Chondrocyte (in vitro differentiated cells): ENCODE results near the gene SERPINE3. TPM values are rescaled to one million over a fixed set of nuclear protein-coding genes. Genes with fewer than 3 reads are reported as not detected.

Experiments used
- DNase-seq: peaks from one replicate; pipeline ENCODE4 v3.0.0; 2021; ENCODE audit warnings: mixed read lengths, low spot score
- H3K27ac Mint-ChIP-seq: one replicate; pipeline ENCODE4 v1.8.0; 2021; ENCODE audit warnings: mild to moderate bottlenecking, moderate library complexity, mixed read lengths; ENCODE audit not compliant: unreplicated experiment
- H3K27me3 Mint-ChIP-seq: 2 replicates; pipeline ENCODE4 v1.8.0; 2021; ENCODE audit warnings: low read depth, mixed read lengths
- H3K36me3 Mint-ChIP-seq: 2 replicates; pipeline ENCODE4 v1.8.0; 2021; ENCODE audit warnings: low read depth, mixed read lengths
- H3K4me1 Mint-ChIP-seq: 2 replicates; pipeline ENCODE4 v1.8.0; 2021; ENCODE audit warnings: low read depth, mild to moderate bottlenecking, mixed read lengths
- H3K4me3 Mint-ChIP-seq: one replicate; pipeline ENCODE4 v1.8.0; 2021; ENCODE audit warnings: mild to moderate bottlenecking, moderate library complexity, mixed read lengths; ENCODE audit not compliant: unreplicated experiment
- H3K9me3 Mint-ChIP-seq: 2 replicates; pipeline ENCODE4 v1.8.0; 2021; ENCODE audit warnings: low read depth, mixed read lengths
- CTCF ChIP-seq: fragments of 200-600 bp; sonication (generic); IDR thresholded peaks from 2 replicates; pipeline ENCODE4 v1.5.0; 2021; ENCODE audit warnings: antibody characterized with exemption, mild to moderate bottlenecking, moderate library complexity
- microRNA-seq: library from miRNA; unstranded; fragments of <30 nt; microRNA quantifications from one replicate; pipeline ENCODE4 v1.2.0, GENCODE V29; 2020; ENCODE audit warnings: borderline number of aligned reads
- total RNA-seq: library from RNA; stranded (reverse); gene quantifications from 3 replicates; pipeline ENCODE4 v1.2.1, GENCODE V29; 2021

SERPINE3 gene
- total RNA-seq, 1 donor from 2014 or later, result not detected

- Mint-ChIP-seq H3K4me1 (peaks cover 7% of the 10 kb centered on the region), H3K9me3 (no peaks in the 10 kb centered on the region), H3K36me3 (peaks cover 3% of the 10 kb centered on the region), H3K4me3 (no peak overlapping the region), H3K27me3 (no peaks in the 10 kb centered on the region), H3K27ac (no peak overlapping the region)
- no peak for DNase-seq
- TF ChIP-seq CTCF, result no peak
Measured at GRCh38 chr13:51405176-51405575, 65.7 kb downstream of the SERPINE3 start.

- Mint-ChIP-seq H3K27me3 (no peaks in the 10 kb centered on the region), H3K4me1 (peaks cover 21% of the 10 kb centered on the region), H3K36me3 (peaks cover 12% of the 10 kb centered on the region), H3K9me3 (peaks cover 5% of the 10 kb centered on the region), H3K27ac (no peak overlapping the region), H3K4me3 (no peak overlapping the region)
- no peak for DNase-seq
- no peak for TF ChIP-seq CTCF
Measured at GRCh38 chr13:51412431-51412830, 72.9 kb downstream of the SERPINE3 start.

Small RNAs within 50 kb of the gene (microRNA-seq; reads per million reads assigned to microRNA genes)
- not detected for gene MIR5693

Other genes starting within 250 kb of the SERPINE3 start
- not detected in 3 replicates for gene C13orf42, start 228.4 kb upstream of the SERPINE3 start, total RNA-seq
- 1.0 to 2.4 TPM (median 2.3 TPM) in 3 replicates for gene FAM124A, start 117.3 kb upstream of the SERPINE3 start, total RNA-seq
- gene INTS6, start 113.3 kb downstream of the SERPINE3 start, total RNA-seq, result 25.6 to 37.7 TPM (median 27.4 TPM) in 3 replicates
- gene WDFY2, start 244.8 kb downstream of the SERPINE3 start, total RNA-seq, result 3.9 to 5.7 TPM (median 4.0 TPM) in 3 replicates